SU-DHL-6 (cell line): ENCODE results near the gene IRX2.

Experiments used
- H2AFZ ChIP-seq: fragments of 200-600 bp; sonication (generic); 2 replicates; pipeline ENCODE4 v1.6.1; 2014; ENCODE audit warnings: low read depth, mild to moderate bottlenecking, moderate library complexity, mixed read lengths, antibody characterized with exemption, low read length; ENCODE audit not compliant: severe bottlenecking
- H3F3A ChIP-seq: fragments of 200-600 bp; shearing (Covaris generic); 2 replicates; pipeline ENCODE4 v1.6.0; 2016; ENCODE audit warnings: antibody characterized with exemption, mild to moderate bottlenecking; ENCODE audit not compliant: insufficient read depth
- H3K27ac ChIP-seq: fragments of 200-600 bp; sonication (generic); 2 replicates; pipeline ENCODE4 v1.5.1; 2016; ENCODE audit warnings: low read depth, mild to moderate bottlenecking, low read length, moderate library complexity, mixed read lengths
- H3K27me3 ChIP-seq: fragments of 200-600 bp; sonication (generic), shearing (Covaris generic); 2 replicates; pipeline ENCODE4 v1.6.0; 2014; ENCODE audit warnings: mild to moderate bottlenecking, low read length
- H3K36me3 ChIP-seq: fragments of 200-600 bp; sonication (generic); 2 replicates; pipeline ENCODE4 v1.6.1; 2014; ENCODE audit warnings: mild to moderate bottlenecking, low read length, mixed read lengths
- H3K4me2 ChIP-seq: fragments of 300-600, 200-600 bp; shearing (Covaris generic), sonication (generic); 2 replicates; pipeline ENCODE4 v1.6.0; 2014; ENCODE audit warnings: low read length, low read depth, mild to moderate bottlenecking; ENCODE audit not compliant: poor library complexity, severe bottlenecking
- H3K4me3 ChIP-seq: fragments of 200-600 bp; sonication (generic); 2 replicates; pipeline ENCODE4 v1.5.1; 2014; ENCODE audit warnings: antibody characterized with exemption, low read length, mild to moderate bottlenecking, mixed read lengths; ENCODE audit not compliant: insufficient read depth, poor library complexity, severe bottlenecking
- H3K79me2 ChIP-seq: fragments of 200-600 bp; sonication (generic); 2 replicates; pipeline ENCODE4 v1.6.1; 2014; ENCODE audit warnings: mild to moderate bottlenecking, low read length, moderate library complexity; ENCODE audit not compliant: insufficient read depth
- H3K9ac ChIP-seq: fragments of 200-600 bp; sonication (generic); 2 replicates; pipeline ENCODE4 v1.7.0; 2014; ENCODE audit warnings: mild to moderate bottlenecking, low read length
- H3K9me2 ChIP-seq: fragments of 200-600 bp; sonication (generic); replicated peaks from 2 replicates; pipeline ENCODE4 v1.6.1; 2014; ENCODE audit warnings: low read length; ENCODE audit not compliant: insufficient read depth
- H3K9me3 ChIP-seq: fragments of 200-600 bp; sonication (generic); 2 replicates; pipeline ENCODE4 v1.6.1; 2014; ENCODE audit warnings: low read length, mixed read lengths; ENCODE audit not compliant: insufficient read depth
- H4K20me1 ChIP-seq: fragments of 200-600 bp; sonication (generic); 2 replicates; pipeline ENCODE4 v1.6.1; 2014; ENCODE audit warnings: low read depth, mild to moderate bottlenecking, antibody characterized with exemption, low read length, moderate library complexity, mixed read lengths
- CTCF ChIP-seq: fragments of 200-600 bp; sonication (generic); IDR thresholded peaks from one replicate; pipeline ENCODE4 v1.5.1; 2017; ENCODE audit warnings: antibody characterized with exemption, mild to moderate bottlenecking, low read length, moderate library complexity; ENCODE audit not compliant: insufficient read depth, poor library complexity, severe bottlenecking
- EZH2phosphoT487 ChIP-seq: fragments of 200-600 bp; sonication (generic), shearing (Covaris generic); conservative IDR thresholded peaks from 2 replicates; pipeline ENCODE4 v1.6.1; 2018; ENCODE audit warnings: mild to moderate bottlenecking, antibody characterized with exemption, low read length, moderate library complexity, mixed read lengths

Gene IRX2

GRCh38 chr5:2719332-2719731 is 32.1 kb downstream of the IRX2 start:
- H2AFZ ChIP-seq = no peak overlapping the region
- H3K79me2 ChIP-seq = no peaks in the 10 kb centered on the region
- no peak overlapping the region for H3K4me3 ChIP-seq
- no peaks in the 10 kb centered on the region for H3K36me3 ChIP-seq
- no peaks in the 10 kb centered on the region for H3F3A ChIP-seq
- no peak overlapping the region for H3K4me2 ChIP-seq
- no peaks in the 10 kb centered on the region for H3K9me3 ChIP-seq
- TF ChIP-seq EZH2phosphoT487 = no peak
- TF ChIP-seq CTCF = no peak
- no peak overlapping the region for H3K9ac ChIP-seq
- H3K9me2 ChIP-seq = no peaks in the 10 kb centered on the region
- no peaks in the 10 kb centered on the region for H4K20me1 ChIP-seq
- H3K27me3 ChIP-seq = no peaks in the 10 kb centered on the region
- H3K27ac ChIP-seq = no peak overlapping the region

GRCh38 chr5:2718115-2718514 is 33.4 kb downstream of the IRX2 start:
- H3K9ac ChIP-seq = no peak overlapping the region
- no peaks in the 10 kb centered on the region for H3K27me3 ChIP-seq
- H3K27ac ChIP-seq = no peak overlapping the region
- H3K36me3 ChIP-seq = no peaks in the 10 kb centered on the region
- H2AFZ ChIP-seq = no peak overlapping the region
- H3K4me3 ChIP-seq = no peak overlapping the region
- no peaks in the 10 kb centered on the region for H4K20me1 ChIP-seq
- TF ChIP-seq CTCF (no peak), EZH2phosphoT487 (no peak)
- no peaks in the 10 kb centered on the region for H3K9me2 ChIP-seq
- no peaks in the 10 kb centered on the region for H3F3A ChIP-seq
- H3K4me2 ChIP-seq = no peak overlapping the region
- H3K79me2 ChIP-seq = no peaks in the 10 kb centered on the region
- no peaks in the 10 kb centered on the region for H3K9me3 ChIP-seq

GRCh38 chr5:2715856-2716255 is 35.6 kb downstream of the IRX2 start:
- no peaks in the 10 kb centered on the region for H3K9me2 ChIP-seq
- no peaks in the 10 kb centered on the region for H3F3A ChIP-seq
- no peak overlapping the region for H3K27ac ChIP-seq
- H3K79me2 ChIP-seq = no peaks in the 10 kb centered on the region
- H3K9me3 ChIP-seq = no peaks in the 10 kb centered on the region
- H2AFZ ChIP-seq = no peak overlapping the region
- H3K4me3 ChIP-seq = no peak overlapping the region
- H3K27me3 ChIP-seq = no peaks in the 10 kb centered on the region
- H3K4me2 ChIP-seq = no peak overlapping the region
- H3K9ac ChIP-seq = no peak overlapping the region
- no peaks in the 10 kb centered on the region for H4K20me1 ChIP-seq
- H3K36me3 ChIP-seq = no peaks in the 10 kb centered on the region
- TF ChIP-seq CTCF = no peak
- TF ChIP-seq EZH2phosphoT487 = no peak

- H3K4me3 ChIP-seq = no peak overlapping the region
- H3K9me3 ChIP-seq = no peaks in the 10 kb centered on the region
- TF ChIP-seq EZH2phosphoT487 (no peak), CTCF (no peak)
- no peak overlapping the region for H3K4me2 ChIP-seq
- H3K27me3 ChIP-seq = no peaks in the 10 kb centered on the region
- no peaks in the 10 kb centered on the region for H3K9me2 ChIP-seq
- H4K20me1 ChIP-seq = no peaks in the 10 kb centered on the region
- H3K27ac ChIP-seq = no peak overlapping the region
- no peak overlapping the region for H2AFZ ChIP-seq
- H3F3A ChIP-seq = no peaks in the 10 kb centered on the region
- no peak overlapping the region for H3K9ac ChIP-seq
- no peaks in the 10 kb centered on the region for H3K79me2 ChIP-seq
- no peaks in the 10 kb centered on the region for H3K36me3 ChIP-seq
Measured at GRCh38 chr5:2714805-2715204, 36.7 kb downstream of the IRX2 start.
